ENCODE data around the gene TP53AIP1.

- no peak for TF ChIP-seq GATA2 (IDR thresholded peaks at IDR 0.05; ENCODE audit: low read depth, low read length)
- TF ChIP-seq GATA3 (IDR thresholded peaks at IDR 0.05; ENCODE audit: low read depth, low read length) = no peak
These were observed 37.1 kb downstream of the TP53AIP1 start for GRCh38 chr11:128905345-128906184.

Measured in SH-SY5Y (cell line).